HPDE6-E6E7 (cell line): ENCODE results near the gene GPC1.

Experiments
- DNase-seq: peaks from one replicate; pipeline ENCODE4 v3.0.0; 2011; ENCODE audit warnings: missing footprints; ENCODE audit errors: extremely low spot score

The GPC1 gene

DNA sequence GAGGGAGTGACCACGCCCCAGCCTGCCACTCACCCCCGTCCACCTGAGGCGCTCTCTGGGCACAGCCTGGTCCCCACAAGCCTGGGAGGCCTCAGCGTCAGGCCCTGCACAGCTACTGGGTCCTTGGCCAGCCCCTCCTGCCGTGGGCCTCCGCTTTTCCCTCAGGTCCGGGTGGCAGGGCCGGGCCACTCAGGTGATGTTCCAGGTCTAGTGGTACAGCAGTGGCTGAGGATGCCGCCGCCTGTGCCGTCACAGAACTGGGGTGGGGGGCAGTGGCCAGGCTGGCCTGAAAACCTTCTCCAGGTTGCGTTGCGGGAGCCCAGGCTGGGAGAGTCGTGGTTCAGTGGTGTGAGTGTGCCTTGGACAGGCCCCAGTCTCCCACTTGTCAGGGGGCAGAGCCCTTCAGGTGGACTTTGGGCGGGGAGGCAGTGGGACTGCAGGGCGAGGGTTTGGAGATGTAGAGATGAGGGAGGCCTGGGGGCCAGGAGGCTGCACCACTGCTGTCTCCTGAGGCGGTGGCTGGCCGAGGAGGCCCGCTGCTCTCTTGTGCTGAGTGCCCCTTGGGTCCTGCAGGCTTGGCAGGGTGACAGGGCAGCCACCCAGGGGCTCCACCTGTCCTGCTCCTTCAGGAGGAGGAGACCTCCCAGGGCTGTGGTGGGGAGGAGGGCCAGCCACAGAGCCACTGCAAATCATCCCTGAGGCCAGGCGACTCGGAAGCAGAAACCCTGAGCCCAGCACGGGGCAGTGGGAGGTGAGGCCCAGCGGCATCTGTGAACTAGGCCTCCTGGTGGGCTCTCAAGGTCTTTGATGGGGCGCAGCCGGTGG lies 7.6 kb downstream of the GPC1 start:
- no peak for DNase-seq

DNA sequence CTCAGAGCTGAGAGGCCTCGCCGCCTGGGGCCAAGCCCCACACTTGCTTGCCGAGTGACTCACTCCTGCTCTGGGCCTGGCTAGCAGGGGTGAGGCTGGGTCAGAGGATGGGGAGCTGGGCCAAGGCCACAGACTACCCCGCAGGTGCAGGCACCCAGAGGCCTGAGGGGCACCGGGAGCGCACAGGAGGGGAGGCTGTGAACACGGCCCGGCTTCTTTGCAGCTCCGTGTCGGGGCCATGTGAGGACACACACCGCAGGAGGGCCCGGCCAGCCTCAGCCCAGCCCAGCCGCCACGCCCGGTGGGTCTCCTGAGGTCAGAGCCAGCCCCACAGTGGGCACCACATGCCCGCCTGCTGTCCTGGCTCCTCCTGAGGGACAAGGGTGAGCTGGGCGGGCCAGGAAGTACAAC lies 8.4 kb downstream of the GPC1 start:
- DNase-seq = no peak

DNA sequence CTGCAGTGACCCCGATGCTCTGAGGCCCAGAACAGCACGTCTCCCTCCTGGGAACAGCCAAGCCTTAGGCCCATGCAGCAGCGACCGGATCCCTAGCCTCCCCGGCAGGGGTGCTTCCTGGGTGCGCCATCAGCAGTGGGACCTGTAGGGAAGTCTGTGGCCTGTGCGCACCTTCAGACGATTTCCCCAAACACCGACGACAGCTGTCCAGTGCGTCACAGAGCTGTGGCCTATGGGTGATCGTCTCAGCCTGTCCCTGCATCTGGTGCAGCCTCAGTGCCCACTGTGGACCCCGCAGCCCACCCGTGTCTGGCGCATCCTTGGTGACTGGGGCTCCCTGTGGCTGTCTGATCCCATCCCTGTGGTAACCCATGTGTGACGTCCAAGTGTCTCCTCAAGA lies 9.0 kb downstream of the GPC1 start:
- no peak for DNase-seq

DNA sequence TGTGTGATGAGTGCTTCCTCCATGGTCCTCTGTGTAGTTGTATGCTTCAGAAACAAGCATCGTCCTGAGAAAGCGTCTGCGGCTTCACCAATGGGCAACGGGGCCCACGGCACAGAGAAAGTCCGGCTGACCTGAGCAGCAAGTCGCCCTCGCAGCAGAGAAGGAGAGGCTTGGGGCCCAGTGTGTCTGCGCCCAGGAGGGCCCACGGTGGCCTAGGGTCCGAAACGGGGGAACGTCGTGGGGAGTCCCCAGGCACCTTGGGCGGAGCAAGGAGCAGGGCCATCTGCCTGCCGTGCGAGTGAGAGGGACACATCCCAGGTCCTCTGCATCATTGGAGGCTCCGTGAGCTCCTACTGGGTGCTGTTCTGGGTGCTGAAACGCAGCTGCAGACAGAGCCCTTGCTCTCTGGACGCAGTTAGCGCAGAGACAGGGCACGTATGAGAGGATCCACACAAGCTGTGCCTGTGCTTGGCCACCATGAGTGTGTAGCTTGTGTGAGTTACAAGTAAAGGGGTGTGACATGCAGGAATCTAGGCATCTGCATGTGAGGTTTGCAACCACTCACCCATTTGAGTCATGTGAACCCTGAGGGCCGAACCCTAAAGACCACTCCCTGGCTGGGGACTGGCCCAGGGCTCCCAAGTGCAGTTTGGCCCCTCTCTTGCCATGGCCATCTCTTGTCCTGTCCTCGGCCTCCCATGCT lies 10.6 kb downstream of the GPC1 start:
- DNase-seq = no peak

DNA sequence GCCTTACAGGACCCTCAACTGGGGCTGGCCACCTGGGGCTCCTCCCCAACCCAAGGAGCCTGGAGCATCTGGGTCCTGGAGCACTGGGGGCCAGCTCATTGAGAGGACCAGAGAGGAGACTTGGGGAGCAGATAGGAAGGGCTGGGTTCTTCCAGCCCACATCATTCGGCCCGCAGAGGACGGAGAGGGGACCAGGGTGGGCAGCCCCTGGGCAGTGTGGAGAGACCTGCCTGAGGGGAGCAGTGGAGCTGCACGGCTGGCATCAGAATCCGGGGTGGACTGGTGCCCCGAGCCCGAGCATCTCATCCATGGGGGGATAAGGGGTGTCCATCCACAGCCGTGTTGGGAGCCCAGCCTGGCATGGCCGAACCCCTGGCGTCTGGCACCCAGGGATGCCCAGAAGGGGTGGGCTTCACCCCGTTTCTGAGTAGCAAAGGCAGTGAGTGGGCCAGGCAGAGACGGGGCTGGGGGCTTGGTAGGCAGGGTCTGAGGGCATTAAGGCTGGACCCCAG lies 11.3 kb downstream of the GPC1 start:
- DNase-seq = no peak

DNA sequence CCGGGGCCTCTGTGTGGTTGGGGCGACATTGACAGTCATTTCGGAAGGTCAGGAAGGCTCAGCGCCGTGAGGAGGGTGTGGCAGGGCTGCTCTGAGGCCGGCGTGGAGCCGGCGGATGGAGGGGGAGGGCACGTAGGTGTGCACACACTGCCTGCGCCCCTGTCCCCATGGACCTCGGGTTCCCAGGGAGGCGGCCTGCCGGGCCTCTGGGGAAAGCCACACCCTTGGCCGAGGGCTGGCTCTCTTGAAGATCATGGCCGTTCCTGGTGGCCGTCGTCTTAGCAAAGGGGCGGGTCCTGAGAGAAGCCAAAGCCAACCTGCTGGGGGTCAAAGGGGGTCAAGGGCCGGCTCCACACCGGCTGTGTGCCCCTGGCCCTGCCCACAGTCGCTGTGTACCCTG lies 11.9 kb downstream of the GPC1 start:
- DNase-seq = no peak

DNA sequence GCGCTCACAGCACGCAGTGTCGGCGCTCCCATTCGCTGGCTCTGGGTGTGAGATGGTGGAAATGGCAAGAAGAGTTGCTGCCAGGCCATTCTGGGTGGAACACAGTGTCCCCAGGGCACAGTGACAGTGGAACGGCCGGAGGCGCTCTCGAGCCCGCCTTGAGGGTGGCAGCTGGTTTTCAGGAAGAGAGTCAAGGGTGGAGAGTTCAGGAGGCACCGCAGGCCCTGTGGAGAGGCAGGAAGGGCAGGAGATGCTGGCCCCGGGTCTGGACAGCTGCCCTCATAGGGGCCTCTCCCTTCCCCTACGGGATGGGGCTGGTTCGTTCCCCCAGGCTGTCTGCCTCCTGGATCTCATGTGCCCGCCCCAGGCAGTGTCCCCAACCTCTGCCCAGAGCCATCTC lies 12.5 kb downstream of the GPC1 start:
- no peak for DNase-seq

DNA sequence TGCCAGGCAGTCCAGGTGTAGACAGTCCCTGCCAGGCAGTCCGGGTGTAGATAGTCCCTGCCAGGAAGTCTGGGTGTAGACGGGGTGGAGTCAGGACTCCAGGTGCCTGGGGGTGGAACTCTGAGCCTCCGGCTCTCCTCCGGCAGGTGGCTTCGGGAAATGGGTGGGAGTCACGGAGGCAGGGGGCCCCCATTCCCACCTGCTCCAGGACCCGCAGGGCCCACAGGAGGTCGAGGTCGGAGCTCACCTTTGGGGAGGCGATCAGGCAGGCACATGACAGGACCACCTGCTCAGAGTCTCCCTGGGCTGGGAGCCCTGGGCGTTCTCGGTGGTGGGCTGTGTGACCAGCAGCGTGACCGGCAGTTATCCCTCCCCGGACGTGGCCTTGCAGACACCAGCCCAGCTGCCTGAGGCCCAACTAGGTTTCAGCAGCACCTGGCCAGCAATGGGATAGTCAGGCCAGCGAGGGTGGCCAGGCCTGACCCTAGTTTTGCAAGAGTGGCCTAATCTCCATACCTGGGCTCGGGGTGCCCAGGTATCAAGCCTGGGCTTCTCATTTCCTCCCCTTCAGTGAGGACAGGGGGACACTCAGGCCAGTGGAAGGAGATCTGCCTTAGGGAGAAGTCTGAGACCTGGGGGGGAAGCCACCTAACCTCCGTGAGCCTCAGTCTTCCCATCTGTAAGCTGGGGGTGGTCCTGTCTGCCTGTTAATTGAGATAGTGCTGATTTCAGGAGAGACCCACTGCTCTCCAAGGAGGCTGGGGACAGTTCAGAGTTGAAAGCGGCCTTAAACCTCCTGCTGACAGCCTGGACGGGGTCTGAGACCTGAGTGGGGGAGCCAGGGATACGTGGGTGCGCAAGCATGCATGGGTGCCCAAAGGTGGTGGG lies 13.2 kb downstream of the GPC1 start:
- no peak for DNase-seq

DNA sequence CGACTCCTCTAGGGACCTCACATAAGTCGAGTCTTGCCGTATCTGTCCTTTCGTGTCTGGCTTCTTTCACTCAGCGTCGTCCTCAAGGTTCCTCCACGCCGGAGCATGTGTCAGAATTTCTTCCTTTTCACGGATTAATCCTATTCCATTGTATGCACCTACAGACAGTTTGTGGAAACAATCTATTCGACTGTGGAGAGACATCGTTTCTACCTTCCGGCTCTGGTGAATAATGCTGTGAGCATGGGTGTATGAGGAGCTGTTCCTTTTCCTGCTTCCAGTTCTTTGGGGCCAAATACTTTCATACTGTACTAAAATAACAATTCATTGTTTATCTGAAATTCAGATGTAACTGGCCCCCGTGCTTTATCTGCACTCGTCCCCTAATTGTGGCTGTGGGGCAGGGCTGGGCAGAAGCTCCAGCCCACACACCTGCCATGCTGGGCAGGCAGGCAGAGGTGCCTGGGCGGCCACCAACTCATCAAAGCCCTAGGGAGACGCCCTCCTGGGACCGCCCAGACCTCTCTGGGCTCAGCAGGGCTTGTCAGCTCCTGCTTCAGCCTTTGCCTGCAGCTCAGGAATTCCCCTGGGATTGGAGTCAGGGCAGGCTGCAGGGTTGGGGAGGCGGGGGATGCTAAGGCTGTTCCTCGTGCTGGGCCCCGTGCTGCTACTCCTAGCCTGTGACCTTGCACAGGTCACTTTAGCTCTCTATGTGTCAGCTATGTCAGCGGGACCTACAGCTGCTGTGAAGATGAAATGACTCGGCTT lies 14.5 kb downstream of the GPC1 start:
- peak; percentile 91 for DNase-seq

DNA sequence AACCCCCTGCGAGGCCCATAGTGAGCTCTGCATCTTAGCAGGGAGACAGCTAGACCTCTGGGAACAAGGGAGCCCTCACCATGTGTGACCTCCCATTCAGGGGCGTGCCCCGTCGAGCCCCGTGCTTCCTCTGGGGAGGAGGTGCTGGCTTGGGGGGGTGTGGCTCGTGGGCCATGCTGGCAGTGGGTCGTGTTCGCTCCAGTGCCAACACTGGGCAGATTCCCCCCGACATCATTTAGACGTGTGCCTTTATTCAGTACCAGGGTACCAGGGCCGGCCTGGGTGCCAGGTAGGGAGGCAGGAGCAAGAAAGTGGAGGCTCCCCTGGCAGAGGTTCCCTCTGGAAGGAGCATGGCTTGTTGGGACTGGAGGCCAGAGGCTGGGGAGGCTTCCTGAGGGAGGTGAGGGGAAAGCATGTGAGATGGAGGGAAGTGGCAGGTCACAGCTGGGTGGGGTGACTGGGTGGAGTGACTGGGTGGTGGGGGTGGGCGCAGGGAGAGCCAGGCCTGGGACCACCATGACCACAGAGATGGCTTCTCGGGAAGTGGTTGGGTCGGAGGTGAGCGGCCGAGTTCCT lies 15.2 kb downstream of the GPC1 start:
- no peak for DNase-seq

DNA sequence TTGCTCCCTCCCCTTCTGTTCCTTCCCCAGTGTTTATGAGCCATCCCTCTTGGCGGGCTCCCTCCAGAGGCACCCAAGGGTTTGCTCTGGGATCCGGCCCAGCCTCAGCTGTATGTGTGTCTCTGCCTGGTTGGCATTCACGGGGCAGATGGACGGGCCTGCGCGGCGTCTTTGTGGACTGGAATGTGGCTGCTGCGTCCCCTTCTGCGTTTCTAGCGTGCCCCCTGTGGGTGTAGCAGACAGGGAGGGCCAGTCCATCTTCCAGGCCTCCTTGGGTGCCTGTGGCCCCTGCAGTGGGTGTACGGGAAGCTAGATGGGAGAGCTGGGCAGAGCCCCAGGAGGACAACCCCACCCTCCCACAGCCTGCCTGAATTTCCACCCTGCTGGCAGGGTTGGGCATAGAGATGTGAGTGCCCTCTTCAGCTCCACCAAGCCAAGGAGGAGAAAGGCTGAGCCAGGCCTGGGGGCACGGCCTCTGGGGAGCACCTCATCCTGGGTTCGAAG lies 15.7 kb downstream of the GPC1 start:
- no peak for DNase-seq

DNA sequence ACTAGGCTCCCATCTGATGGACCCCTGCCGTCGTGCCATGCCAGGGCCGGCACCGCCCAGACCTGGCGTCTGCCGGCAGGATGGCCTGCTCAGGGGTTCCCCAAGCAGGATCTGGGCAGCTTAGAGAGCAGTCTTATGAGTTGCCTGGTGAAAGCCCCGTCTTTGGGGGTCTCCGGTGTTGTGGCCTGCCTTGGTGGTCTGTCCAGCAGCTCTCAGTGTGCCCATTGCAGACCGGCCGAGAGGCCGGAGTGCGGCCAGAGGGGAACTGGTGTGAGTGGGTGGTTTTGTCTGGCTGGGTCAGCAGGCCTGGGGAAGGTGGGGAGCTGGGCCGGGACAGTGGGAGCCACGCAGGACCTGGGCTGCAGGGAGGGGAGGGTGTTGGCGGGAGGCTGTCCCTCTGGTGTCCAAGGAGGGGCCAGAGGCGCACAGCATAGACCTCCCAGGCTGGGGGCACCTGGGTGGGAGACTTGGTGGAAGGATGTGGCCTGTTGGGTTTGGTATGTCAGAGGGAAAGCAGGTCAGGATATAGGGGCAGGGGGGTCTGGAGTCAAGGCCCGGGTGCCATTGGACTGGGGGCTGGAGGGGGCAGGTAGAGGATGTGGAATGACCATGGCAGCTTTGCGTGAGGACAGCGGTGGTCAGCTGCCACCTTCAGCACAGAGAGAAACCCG lies 16.5 kb downstream of the GPC1 start:
- no peak for DNase-seq

DNA sequence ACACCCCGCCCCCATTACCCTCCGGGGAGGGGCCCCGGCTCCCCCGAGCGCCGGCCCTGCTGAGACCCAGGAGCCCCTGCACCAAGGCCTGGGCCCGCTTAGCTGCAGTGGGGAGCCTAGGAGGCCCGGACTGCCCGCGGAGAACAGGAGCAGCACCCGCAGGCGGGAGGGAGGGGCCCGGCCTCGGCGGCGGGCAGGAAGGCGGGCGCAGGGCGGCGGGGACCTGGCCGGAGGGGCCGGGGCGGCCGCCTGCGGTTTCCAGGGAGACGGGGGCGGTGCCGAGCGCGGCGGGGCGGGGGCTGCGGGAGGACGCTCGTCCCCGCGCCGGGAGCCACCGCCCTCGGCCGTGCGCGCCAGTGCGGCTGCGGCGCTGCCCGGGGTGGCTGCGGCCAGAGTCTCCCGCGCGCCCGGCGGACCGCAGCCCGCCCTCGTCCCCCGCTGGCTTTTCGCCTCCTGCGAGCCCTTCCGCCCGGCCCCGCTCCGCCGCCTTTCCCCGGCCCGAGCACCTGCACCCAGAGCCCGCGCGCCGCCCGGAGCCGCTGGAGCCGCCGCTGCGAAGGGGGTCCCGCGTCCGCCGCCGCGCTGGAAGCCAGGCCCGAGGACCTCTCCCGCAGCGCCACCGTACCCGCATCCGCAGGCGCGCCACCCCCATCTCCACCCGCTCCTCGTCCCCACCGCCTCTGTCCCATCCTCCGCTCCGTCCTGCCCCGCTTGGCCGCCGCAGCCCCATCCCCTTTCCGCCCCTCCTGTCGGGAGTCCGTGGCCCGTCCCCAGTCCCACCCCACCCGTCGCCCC lies 17.2 kb downstream of the GPC1 start:
- no peak for DNase-seq

DNA sequence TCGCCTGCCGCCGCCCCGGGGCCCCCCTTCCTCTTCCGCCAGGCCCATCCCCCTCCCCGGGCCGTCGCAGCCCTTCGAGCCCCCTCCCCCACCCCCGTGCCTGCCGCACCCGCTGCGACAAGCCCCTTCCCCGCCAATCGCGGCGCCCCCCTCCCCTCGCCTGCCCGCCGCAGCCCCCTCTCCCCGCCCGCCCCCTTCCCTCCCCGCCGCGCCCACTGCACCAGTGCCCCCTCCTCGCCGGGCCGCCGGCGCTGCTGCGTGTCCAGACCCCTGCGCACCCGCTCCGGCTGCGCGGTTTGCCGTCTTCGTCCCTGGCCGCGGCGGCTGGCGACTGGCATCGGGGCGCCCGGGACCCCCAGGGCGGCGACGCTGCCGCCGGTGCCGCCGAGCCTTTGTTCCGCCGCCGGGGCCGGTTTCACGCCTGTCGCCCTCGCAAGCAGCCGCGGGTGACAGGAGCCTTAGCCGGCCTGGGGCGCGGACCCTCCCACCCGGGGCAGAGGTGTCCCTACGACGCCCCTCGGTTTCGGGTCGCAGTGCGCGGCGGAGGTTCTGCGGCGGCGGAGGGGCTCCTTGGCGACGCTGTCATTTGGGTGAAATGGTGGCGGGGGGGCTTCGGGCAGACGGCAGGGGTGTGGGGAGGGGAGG lies 18.1 kb downstream of the GPC1 start:
- DNase-seq = no peak

DNA sequence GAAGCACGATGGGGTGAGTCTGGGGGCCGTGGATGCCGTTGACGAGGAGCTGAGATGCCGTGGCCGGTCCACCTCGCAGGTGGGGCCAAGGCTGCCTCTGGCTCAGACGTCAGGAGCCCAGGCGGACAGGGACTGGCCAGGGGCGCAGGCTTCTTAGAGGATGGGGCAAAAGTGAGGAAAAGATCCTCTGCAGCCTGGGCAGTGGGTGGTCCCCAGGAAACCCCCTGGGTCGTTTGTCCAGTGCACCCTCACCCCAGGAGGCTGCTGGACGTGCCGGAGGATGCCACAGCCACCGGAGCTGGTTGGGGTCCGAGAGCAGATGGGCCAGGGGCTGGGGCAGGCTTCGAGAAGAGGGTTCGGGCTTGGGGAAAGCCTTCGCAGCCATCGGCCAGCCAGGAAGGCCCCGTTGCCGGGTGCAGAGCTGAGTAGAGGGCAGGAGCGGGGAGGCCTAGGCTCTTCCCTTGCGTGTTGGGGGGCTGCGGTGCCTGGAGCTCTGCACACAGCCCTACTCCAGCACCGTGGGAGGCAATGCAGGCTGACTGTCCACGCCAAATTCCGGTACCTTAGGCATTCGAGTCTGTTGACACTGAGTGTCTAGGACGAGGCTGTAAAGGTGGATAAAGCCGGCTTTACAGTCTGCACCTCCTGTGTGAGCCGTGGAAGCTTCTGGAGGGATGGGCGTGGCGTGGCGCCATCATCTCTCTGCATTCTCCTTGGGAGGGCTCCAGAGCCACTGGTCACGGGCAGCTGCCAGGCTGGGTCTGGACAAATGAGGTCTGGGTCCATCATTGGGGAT lies 18.8 kb downstream of the GPC1 start:
- DNase-seq = no peak

DNA sequence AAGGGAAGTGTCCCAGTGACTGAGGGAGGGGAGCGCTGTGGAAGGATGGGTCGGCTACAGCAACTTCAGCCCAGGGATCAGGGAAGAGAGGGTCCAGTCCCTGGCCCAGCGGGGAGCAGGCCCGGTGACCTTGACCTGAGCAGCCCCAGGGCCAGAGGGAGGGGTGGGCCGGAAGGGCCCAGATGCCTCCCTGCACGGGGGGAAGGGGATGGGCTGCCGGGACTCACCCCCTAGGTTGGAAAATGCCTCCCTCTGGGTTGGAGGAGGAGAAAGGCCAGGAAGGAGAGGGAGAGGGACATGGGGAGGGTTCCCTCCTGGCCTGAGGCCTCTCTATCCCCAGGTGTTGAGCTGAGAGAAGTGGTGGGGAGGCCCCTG lies 19.8 kb downstream of the GPC1 start:
- DNase-seq = no peak

DNA sequence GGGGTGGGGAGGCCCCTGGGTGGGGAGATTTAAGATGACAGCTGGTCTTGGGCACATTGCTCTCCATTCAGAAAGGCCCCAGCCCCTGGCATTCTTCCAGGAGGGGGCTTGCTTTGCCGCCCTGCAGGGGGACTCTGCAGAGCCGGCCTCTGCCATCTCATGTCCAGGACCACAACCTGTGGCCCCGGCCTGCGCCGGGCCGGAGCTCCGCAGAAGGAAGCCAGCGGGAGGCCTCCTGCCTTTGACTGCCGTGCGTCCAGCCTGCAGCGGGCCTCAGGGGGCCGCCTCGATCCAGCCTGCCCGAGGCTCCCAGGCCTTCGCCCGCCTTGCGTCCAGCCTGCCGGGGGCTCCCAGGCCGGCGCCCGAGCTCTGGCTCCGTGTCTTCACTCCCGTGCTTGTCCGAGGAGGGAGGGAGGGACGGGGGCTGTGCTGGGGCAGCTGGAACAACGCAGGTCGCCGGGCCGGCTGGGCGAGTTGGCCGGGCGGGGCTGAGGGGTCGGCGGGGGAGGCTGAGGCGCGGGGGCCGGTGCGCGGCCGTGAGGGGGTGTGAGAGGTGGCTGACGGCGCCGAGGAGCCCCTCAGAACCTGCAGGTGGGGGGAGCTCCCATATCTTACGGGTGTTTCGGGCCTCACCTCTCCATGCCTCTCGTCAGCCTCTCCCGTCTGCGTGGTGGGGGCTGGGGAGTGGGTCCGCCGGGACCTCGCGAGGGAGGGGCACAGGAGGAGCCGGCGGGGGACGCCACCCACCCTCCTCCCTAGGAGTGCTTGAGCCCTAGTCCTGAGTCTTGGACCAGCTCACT lies 20.4 kb downstream of the GPC1 start:
- no peak for DNase-seq
